Pulmonary artery endothelial cell (primary cell): Measurements from ENCODE around the gene HMGN4. TPM values are rescaled to one million over a fixed set of nuclear protein-coding genes. Genes with fewer than 3 reads are reported as not detected.
A peak's percentile ranks its signal among the peaks of the same experiment; 100 is the strongest.

Experiments
- DNase-seq: peaks from one replicate; pipeline ENCODE4 v3.0.0-alpha.2; 2011; ENCODE audit warnings: low read depth, low spot score
- total RNA-seq: library from RNA; depleted of rRNA; stranded (reverse); fragments of >200 nt; gene quantifications from 2 replicates; pipeline ENCODE4 v1.2.3, GENCODE V29; 2014

HMGN4 gene
- total RNA-seq, 1 donor from 2014 or later, result 53.0 TPM

- no peak for DNase-seq
These were observed 14.0 kb downstream of the HMGN4 start for GRCh38 chr6:26552205-26552604.

- DNase-seq, result no peak
These were observed 14.5 kb downstream of the HMGN4 start for GRCh38 chr6:26552640-26553188.

GRCh38 chr6:26553264-26553634 lies 15.1 kb downstream of the HMGN4 start:
- no peak for DNase-seq

DNA sequence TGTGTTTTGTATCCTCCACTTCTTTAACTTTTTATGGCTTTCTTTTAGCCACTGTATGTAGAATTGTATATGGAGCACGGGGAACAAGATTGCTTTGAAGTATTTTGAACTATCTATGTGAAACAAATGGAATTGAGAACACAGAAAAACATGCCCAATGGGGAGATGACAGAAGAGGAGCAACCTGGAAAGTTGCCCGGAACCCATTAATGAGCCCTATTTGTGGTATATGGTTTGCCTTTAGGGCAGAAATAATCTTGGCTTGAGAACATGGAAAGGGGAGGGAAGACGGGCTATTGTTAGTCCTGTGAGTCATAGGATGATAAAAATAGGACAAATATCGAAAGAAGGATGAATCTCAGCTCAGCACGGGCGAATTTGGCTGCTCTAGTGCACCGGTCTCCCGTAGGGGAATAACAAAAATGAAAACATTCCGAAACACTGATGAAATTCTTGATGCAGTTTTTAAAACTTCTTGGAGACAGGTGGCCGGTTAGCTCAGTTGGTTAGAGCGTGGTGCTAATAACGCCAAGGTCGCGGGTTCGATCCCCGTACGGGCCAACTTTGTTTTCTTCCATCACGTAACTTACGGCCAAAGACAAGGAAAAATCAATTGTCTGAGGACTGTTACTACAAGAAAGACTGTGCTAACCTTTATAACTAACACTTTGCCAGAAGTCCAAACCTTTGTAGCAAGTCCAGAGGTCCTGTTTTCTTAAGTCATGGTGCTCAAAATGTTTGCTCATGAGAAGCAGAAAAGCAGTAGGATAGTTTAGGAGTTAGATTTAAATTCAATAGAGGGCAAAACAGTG lies 15.7 kb downstream of the HMGN4 start:
- DNase-seq, result peak; percentile 65

DNA sequence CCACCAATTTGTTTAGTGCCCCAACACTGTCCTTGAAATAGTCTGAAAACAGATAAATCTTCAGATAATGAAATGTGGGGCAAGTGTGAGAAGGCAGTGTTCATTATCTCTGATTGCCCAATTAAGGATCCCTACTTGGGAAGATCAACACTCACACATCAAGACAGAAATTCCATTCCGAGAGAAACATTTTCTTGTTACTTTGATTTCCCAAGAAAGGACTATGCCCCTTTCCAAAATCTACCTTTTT lies 16.2 kb downstream of the HMGN4 start:
- no peak for DNase-seq

DNA sequence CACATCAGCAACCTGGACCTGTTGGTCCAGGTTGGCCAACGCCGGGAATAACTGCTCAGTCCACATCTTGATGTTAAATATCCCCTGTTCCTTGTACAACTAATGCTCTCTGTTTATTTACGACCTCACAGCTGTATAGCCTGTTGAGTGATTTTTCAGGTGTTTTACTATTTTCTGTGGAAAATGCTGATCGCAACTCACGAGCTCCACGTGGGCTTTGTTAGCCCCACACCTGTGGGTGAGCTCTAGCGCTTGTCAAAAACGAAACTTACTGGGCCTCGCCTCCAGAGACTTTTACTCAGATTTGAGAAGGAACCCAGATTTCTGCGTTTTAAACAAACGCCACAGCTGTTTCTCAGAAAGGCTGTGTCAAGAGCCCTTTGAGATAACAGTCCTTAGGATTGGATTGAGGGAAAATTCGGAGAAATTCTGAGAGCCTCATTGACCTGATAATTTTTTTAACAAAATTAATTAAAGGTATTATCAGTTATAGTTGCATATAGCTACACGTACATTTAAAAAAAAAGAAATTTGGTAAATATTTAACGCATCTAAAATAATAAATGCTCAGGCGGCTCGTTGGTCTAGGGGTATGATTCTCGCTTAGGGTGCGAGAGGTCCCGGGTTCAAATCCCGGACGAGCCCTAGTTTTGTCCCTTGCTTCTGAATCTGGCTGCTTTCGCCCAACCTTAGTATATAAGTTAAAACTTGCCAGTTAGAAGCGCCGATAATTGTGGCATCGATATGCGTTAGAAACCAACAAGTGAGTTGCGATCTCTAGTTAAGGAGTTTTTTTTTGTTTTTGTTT lies 16.7 kb downstream of the HMGN4 start:
- DNase-seq, result no peak

GRCh38 chr6:26555505-26556262 lies 17.5 kb downstream of the HMGN4 start:
- no peak for DNase-seq

DNA sequence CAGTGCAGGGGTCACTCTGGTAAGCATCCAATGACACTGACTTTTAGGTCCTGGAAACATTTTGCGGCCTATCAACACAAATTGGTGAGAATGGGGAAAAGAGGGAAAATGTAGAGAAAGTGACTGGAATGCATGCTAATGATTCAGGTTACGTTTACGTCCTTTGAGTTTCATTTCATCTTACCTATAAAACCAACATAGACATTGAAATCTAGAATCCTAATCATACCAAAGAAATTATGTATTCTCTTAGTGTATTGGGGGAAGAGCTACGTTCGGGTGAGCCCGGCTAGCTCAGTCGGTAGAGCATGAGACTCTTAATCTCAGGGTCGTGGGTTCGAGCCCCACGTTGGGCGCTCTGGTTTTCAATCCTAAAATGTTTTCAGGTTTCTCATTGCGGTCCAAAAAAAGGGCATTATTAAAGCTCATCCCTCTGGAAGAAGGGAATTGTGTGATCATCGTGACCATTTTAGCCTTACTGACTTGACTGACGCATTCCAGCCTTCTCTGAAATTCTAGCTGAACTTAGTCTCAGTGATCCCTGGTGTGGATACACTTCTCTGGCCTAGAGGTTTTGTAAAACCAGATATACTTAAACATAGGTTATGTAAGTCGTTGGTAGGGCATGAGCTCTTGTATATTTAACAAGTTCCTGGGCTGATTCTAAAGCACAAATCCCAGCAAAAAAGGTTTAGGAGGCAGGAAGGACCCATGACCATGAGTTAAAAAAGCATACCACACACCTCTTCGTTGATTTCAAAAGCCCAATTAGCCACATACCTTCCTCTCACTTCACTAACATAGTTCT lies 18.3 kb downstream of the HMGN4 start:
- DNase-seq, result no peak

- no peak for DNase-seq
These were observed 23.6 kb downstream of the HMGN4 start for GRCh38 chr6:26561533-26562466.

- DNase-seq, result no peak
These were observed 25.3 kb downstream of the HMGN4 start for GRCh38 chr6:26563488-26563887.

- DNase-seq, result peak; percentile 58
These were observed 30.7 kb downstream of the HMGN4 start for GRCh38 chr6:26568601-26569432.

- DNase-seq, result no peak
These were observed 31.2 kb downstream of the HMGN4 start for GRCh38 chr6:26569433-26569764.

DNA sequence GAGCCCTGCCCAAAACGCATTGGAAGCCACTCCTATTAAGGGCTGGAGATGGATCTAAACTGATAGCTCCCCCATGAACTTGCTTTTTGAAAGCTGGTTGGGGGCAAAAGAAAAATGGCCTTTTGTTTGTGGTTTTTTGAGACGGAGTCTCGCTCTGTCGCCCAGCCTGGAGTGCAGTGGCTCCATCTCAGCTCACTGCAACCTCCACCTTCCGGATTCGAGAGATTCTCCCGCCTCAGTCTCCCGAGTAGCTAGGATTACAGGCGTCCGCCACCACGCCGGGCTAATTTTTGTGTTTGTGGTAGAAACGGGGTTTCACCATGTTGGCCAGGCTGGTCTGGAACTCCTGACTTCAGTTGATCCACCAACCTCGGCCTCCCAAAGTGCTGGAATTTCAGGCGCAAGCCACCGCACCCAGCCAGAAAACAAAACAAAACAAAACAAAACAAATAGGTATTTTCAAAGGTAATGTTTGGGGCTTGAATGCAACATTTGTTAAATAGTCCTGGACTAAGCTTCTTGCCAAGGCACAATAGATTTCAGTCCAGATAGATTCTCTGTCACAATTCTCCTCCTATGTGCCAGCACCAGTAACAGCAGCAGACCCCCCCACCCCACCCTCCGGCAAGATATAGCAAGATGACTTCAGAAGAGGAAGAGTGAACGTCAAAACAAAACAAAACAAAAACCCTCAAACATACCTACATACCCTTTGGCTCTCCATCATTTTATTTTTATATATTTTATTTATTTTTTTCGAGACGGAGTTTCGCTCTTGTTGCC lies 32.1 kb downstream of the HMGN4 start:
- no peak for DNase-seq

- DNase-seq, result peak; percentile 56
These were observed 33.6 kb downstream of the HMGN4 start for GRCh38 chr6:26571592-26572296.

GRCh38 chr6:26575494-26575939 lies 37.4 kb downstream of the HMGN4 start:
- no peak for DNase-seq

GRCh38 chr6:26576407-26576843 lies 38.3 kb downstream of the HMGN4 start:
- no peak for DNase-seq

- no peak for DNase-seq
These were observed 39.0 kb downstream of the HMGN4 start for GRCh38 chr6:26576929-26577719.
